ENCODE data around the gene SDK2.

SDK2 gene

DNA sequence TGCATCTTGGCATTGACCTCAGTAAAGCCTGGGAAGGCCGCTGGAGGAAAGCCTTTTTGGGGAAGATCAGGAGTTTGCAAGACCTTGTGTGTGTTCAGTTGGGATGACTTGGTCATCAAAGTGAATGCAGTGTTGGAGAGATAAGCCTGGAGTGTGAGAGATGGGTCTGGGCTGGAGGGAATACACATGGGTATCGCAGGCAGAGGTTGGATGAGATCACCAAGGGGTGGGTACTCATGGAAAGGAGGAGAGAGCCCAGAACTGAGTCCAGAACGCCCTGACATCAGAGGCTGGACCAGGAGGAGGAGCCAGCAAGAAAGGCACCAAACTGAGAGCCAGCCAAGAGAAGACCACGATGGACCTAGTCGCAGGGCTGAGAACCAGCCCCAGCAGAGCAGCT, 35.2 kb downstream of the SDK2 start:
- no peak for DNase-seq (ENCODE audit: low read depth in 1 of 2, low spot score in 1 of 2)
- Histone ChIP-seq H3K27me3 (ENCODE audit: insufficient read depth, poor library complexity, severe bottlenecking) (no peaks in the 10 kb centered on the region), H3K4me3 (replicated peaks; ENCODE audit: insufficient read depth, low read length) (no peak overlapping the region), H3K27ac (replicated peaks) (no peak overlapping the region)
- TF ChIP-seq, protein P1, sequence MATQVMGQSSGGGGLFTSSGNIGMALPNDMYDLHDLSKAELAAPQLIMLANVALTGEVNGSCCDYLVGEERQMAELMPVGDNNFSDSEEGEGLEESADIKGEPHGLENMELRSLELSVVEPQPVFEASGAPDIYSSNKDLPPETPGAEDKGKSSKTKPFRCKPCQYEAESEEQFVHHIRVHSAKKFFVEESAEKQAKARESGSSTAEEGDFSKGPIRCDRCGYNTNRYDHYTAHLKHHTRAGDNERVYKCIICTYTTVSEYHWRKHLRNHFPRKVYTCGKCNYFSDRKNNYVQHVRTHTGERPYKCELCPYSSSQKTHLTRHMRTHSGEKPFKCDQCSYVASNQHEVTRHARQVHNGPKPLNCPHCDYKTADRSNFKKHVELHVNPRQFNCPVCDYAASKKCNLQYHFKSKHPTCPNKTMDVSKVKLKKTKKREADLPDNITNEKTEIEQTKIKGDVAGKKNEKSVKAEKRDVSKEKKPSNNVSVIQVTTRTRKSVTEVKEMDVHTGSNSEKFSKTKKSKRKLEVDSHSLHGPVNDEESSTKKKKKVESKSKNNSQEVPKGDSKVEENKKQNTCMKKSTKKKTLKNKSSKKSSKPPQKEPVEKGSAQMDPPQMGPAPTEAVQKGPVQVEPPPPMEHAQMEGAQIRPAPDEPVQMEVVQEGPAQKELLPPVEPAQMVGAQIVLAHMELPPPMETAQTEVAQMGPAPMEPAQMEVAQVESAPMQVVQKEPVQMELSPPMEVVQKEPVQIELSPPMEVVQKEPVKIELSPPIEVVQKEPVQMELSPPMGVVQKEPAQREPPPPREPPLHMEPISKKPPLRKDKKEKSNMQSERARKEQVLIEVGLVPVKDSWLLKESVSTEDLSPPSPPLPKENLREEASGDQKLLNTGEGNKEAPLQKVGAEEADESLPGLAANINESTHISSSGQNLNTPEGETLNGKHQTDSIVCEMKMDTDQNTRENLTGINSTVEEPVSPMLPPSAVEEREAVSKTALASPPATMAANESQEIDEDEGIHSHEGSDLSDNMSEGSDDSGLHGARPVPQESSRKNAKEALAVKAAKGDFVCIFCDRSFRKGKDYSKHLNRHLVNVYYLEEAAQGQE (IDR thresholded peaks at IDR 0.05; ENCODE audit: insufficient replicate concordance, low read depth), result no peak
- TF ChIP-seq GABPA (IDR thresholded peaks at IDR 0.05; ENCODE audit: low read depth), result no peak
- TF ChIP-seq SPI1 (IDR thresholded peaks at IDR 0.05; ENCODE audit: borderline replicate concordance, low read depth), result no peak
- no peak for TF ChIP-seq CTCF (IDR thresholded peaks at IDR 0.05; ENCODE audit: insufficient read depth, low read length)
- no peak for TF ChIP-seq POLR2AphosphoS5 (IDR thresholded peaks at IDR 0.05; ENCODE audit: low read depth)

GRCh38 chr17:73605444-73605843, 38.8 kb downstream of the SDK2 start:
- DNase-seq (ENCODE audit: low read depth in 1 of 2, low spot score in 1 of 2), result no peak
- no peaks in the 10 kb centered on the region for H3K27me3 ChIP-seq (ENCODE audit: insufficient read depth, poor library complexity, severe bottlenecking)
- no peak for TF ChIP-seq POLR2AphosphoS5 (IDR thresholded peaks at IDR 0.05; ENCODE audit: low read depth)
- no peak for TF ChIP-seq CTCF (IDR thresholded peaks at IDR 0.05; ENCODE audit: insufficient read depth, low read length)
- no peak for TF ChIP-seq GABPA (IDR thresholded peaks at IDR 0.05; ENCODE audit: low read depth)
- TF ChIP-seq, protein P1 (IDR thresholded peaks at IDR 0.05; ENCODE audit: insufficient replicate concordance, low read depth), result no peak
- no peak for TF ChIP-seq SPI1 (IDR thresholded peaks at IDR 0.05; ENCODE audit: borderline replicate concordance, low read depth)
- H3K4me3 ChIP-seq (replicated peaks; ENCODE audit: insufficient read depth, low read length), result no peak overlapping the region
- H3K27ac ChIP-seq (replicated peaks), result no peak overlapping the region

DNA sequence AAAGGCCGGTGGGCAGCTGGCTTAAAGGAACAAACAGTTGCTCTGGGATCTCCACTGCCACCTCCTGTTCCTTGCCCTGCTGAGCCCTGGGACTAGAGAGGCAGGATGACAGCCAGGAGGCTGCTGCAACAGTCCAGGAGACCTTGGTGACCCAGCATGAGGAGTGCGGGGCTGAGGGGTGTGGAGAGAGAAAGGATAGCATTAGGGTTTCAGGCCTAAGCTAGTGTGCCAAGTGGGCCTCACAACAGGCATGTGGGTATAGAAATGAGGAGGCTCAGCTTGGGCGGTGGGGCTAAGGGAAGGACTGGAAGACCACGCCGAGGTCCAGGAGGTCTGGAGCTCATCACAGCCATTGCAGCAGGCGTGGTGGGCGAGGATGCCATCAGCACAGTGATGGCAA, 39.8 kb downstream of the SDK2 start:
- Histone ChIP-seq H3K27me3 (ENCODE audit: insufficient read depth, poor library complexity, severe bottlenecking) (no peaks in the 10 kb centered on the region), H3K27ac (replicated peaks) (no peak overlapping the region), H3K4me3 (replicated peaks; ENCODE audit: insufficient read depth, low read length) (no peak overlapping the region)
- TF ChIP-seq POLR2AphosphoS5 (IDR thresholded peaks at IDR 0.05; ENCODE audit: low read depth) (no peak), SPI1 (IDR thresholded peaks at IDR 0.05; ENCODE audit: borderline replicate concordance, low read depth) (no peak), CTCF (IDR thresholded peaks at IDR 0.05; ENCODE audit: insufficient read depth, low read length) (no peak), GABPA (IDR thresholded peaks at IDR 0.05; ENCODE audit: low read depth) (no peak)
- TF ChIP-seq, protein P1 (IDR thresholded peaks at IDR 0.05; ENCODE audit: insufficient replicate concordance, low read depth), result no peak
- DNase-seq (ENCODE audit: low read depth in 1 of 2, low spot score in 1 of 2), result no peak
